T-helper 2 cell treated with Interferon-gamma antibody and Interleukin-4, amounts not matched to agents 100 ng/mL and 5 ng/mL, for 36 hours (primary cell): Measurements from ENCODE around the gene AHI1. TPM values are rescaled to one million over a fixed set of nuclear protein-coding genes. Genes with fewer than 3 reads are reported as not detected.
"Not testable (repeated sequence)": the region's sequence is repeated elsewhere in the genome, so short reads cannot be mapped to it uniquely, and the experiment has no call there.

ENCODE experiments used
- intact Hi-C: fragments of 100-400 bp; cut with micrococcal nuclease; formaldehyde crosslinking; loops from one replicate; pipeline ENCODE4 v1.15.1; 2023
- total RNA-seq: library from RNA; stranded (reverse); gene quantifications from 2 replicates; pipeline ENCODE4 v1.2.3, GENCODE V29; 2022

AHI1 gene
- total RNA-seq, 1 donor from 2014 or later: 33.9 TPM

DNA sequence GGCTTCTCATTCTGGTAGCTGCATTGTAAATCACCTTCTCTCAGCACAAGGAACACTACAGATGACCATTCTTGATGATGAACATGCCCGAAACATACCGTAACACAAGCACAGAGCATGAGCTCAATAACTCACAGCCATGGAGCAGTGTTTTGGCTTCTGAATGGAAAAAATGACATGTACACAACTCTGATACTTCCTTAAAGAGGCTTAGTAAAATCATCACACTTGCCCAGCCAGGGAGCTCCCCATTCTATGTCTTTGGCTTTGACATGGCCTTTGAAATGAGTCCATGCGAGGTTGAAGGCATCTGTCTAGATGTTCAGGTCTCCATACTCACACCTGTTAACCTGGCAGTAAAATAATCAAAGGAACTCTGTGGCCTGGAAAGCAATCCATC is 228.8 kb downstream of the AHI1 start:
- intact Hi-C loops: no loop called here

GRCh38 chr6:135268263-135268662 is 229.3 kb downstream of the AHI1 start:
- intact Hi-C loops: no loop called here

GRCh38 chr6:135267085-135267484 is 230.5 kb downstream of the AHI1 start:
- intact Hi-C loops: no loop called here

- intact Hi-C loops: no loop called here
These were observed 230.9 kb downstream of the AHI1 start for GRCh38 chr6:135266675-135267074.

- intact Hi-C loops: no loop called here
These were observed 232.3 kb downstream of the AHI1 start for GRCh38 chr6:135265278-135265677.

GRCh38 chr6:135261872-135262725 is 235.4 kb downstream of the AHI1 start:
- intact Hi-C loops: no loop called here

GRCh38 chr6:135260612-135261011 is 236.9 kb downstream of the AHI1 start:
- intact Hi-C loops: no loop called here

DNA sequence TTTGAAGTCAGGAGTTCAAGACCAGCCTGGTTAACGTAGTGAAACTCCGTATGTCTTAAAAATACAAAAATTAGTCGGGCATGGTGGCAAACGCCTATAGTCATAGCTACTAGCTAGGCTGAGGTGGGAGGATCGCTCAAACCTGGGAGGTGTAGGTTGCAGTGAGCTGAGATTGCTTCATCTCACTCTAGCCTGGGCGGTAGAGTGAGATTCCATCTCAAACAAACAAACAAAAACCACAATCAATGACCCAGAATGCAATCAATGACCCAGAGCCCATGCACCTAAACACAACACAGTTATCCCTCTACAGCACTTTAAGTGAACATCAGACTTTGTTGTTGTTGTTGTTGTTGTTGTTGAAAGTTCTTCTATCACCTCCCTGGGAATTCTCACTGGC is 238.6 kb downstream of the AHI1 start:
- intact Hi-C loops: no loop called here

DNA sequence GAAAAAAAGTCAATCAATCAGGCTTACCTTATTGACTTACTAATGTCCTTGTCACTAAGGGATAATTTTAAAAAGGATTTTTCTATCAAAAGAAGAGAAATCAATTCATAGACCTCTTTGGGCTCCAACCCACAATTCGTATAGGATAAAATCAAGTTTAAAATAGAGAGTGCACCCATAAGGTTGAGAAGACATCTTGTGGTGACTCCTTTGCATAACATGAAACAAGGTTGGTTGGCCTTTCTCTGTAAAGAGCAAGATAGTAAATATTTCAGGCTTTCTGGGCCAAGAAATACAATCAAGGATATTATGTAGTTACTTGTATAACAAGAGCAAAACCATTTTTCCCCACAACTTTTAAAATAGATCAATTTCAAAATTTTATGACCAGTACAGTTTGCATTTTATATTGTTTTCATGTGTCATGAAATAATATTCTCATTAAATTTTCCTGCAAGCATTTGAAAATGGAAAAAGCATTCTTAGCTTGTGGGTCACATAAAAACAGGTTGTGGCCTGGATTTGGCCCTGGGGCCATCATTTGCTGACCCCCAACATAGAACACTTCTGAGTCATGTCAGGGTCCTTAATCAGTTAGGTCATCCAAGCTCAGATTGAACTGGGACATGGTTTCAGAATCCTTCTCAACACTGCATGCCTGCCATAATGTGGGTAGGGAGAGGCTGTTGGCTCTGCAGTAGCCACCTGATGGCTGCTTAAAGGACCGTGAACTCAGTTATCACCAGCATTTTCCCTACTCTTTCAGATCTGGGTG is 239.7 kb downstream of the AHI1 start:
- intact Hi-C loops: no loop called here

DNA sequence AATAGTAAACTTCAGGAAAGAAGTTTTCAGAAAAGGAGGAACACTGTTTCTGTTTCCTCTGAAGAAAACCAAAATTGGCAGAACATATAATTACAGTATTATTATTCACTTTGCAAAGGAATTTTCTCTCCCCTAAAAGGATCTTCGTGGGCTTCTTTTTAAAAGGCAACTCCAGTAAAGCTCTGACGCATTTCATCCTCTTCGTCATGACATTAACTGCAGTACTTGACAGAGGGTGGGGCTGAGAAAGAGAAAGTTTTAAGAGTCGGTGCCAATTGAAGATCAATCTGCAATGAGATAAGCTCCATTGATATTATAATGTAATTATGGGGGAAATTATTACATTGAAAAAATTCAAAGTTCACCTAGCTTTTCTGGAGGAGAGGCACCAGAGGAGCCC is 240.7 kb downstream of the AHI1 start:
- intact Hi-C loops: no loop called here

DNA sequence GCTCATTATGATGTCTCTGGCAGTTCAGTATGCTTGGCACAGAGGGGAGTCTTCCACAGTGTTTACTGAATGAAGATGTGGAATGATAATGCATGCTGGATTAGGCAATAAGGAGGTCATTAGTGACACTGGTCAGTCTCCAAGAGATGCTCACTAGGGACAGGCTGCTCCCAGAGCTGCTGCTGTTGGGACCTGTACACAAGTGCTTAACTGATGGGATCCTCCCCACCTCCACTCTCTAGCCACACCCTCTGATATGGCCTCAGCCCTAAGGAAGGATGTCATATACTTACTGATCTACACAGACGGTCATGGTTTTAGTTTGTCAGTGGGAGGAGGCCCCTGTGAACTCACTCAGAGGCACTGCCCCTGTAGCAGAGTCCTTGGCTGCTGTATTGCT is 243.1 kb downstream of the AHI1 start:
- intact Hi-C loops: no loop called here

DNA sequence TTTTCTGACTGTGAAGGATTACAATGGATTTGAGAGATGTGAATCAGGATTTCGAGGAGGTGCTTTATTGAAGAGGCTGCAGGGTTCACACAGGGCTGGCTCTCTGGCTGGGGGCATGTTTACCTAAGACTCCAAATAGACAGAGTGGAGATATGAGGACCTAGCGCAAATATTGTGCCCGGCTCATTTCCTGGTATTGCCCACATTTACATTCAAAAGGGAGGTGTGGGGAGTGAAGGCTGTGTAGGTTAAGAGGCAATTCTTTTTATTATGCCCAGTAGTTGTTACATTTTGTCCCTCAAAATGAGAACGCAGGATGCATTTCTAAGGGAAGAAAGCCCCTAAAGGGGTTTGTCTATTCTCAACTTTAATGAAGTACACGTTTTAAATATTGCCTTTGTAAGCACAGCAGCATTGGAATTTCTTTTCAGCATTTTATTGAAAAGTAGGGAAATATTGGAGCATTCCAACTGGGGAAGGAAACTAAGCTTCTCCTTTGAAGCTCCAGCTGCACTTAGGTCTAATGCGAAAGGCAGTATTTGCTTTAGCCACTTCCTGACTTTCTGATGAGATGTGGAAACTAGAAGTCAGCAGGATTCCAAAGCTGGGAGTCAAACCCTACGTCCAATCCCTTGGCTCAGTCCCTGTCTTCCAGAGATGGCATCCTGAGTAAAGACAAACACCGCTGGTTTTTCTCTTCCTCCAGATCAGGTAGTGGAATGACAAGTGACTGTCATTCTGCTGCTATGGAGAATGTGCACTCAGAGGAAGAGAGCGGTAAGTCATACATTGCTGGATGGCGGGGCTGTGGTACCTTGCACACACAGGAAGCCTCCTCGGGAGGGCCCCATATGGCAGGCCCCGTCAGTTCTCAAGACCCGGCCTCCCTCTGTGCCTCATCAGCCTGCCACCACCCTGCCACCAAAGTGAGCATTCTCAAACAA is 245.8 kb downstream of the AHI1 start:
- intact Hi-C loops: no loop called here

GRCh38 chr6:135250751-135251497 is 246.6 kb downstream of the AHI1 start:
- intact Hi-C loops: no loop called here

GRCh38 chr6:135250234-135250633 is 247.3 kb downstream of the AHI1 start:
- intact Hi-C loops: no loop called here

GRCh38 chr6:135246412-135247012 is 251.0 kb downstream of the AHI1 start:
- intact Hi-C loops: not testable (repeated sequence)

- intact Hi-C loops: no loop called here
These were observed 252.7 kb downstream of the AHI1 start for GRCh38 chr6:135244805-135245204.

- intact Hi-C loops: no loop called here
These were observed 253.4 kb downstream of the AHI1 start for GRCh38 chr6:135243871-135244796.

- intact Hi-C loops: no loop called here
These were observed 256.8 kb downstream of the AHI1 start for GRCh38 chr6:135240711-135241110.

- intact Hi-C loops: no loop called here
These were observed 260.8 kb downstream of the AHI1 start for GRCh38 chr6:135236732-135237131.
